ENCODE measurements around the gene CXCR5.

The CXCR5 gene

GRCh38 chr11:118872403-118872821 is 11.3 kb upstream of the CXCR5 start:
- ChIA-PET POLR2A (no interaction called here), CTCF (no interaction called here)
- TF ChIP-seq LEF1 (IDR thresholded peaks at IDR 0.05; ENCODE audit: borderline replicate concordance) (no peak), ZNF384 (IDR thresholded peaks at IDR 0.05) (no peak), CTBP1 (IDR thresholded peaks at IDR 0.05; ENCODE audit: borderline replicate concordance) (no peak), FOXK2 (IDR thresholded peaks at IDR 0.05) (no peak), SUZ12 (IDR thresholded peaks at IDR 0.05) (no peak), HDGF (IDR thresholded peaks at IDR 0.05; ENCODE audit: borderline replicate concordance) (no peak), L3MBTL2 (conservative IDR thresholded peaks at IDR 0.05) (no peak), PKNOX1 (IDR thresholded peaks at IDR 0.05) (no peak), FOXA1 (IDR thresholded peaks at IDR 0.05) (no peak), BHLHE40 (IDR thresholded peaks at IDR 0.05; ENCODE audit: borderline replicate concordance) (no peak), ELF4 (IDR thresholded peaks at IDR 0.05) (no peak), NFRKB (IDR thresholded peaks at IDR 0.05) (no peak), SP1 (IDR thresholded peaks at IDR 0.05) (no peak), ARNT (IDR thresholded peaks at IDR 0.05) (no peak), TARDBP (IDR thresholded peaks at IDR 0.05) (no peak), FOXM1 (IDR thresholded peaks at IDR 0.05; ENCODE audit: borderline replicate concordance) (no peak)
- no peak for DNase-seq (ENCODE audit: extremely low spot score)

GRCh38 chr11:118873804-118874203 is 9.9 kb upstream of the CXCR5 start:
- TF ChIP-seq HDGF (IDR thresholded peaks at IDR 0.05; ENCODE audit: borderline replicate concordance) (no peak), LEF1 (IDR thresholded peaks at IDR 0.05; ENCODE audit: borderline replicate concordance) (no peak), FOXM1 (IDR thresholded peaks at IDR 0.05; ENCODE audit: borderline replicate concordance) (no peak), SUZ12 (IDR thresholded peaks at IDR 0.05) (no peak), ZNF384 (IDR thresholded peaks at IDR 0.05) (no peak), TARDBP (IDR thresholded peaks at IDR 0.05) (no peak), BHLHE40 (IDR thresholded peaks at IDR 0.05; ENCODE audit: borderline replicate concordance) (no peak), NFRKB (IDR thresholded peaks at IDR 0.05) (no peak), SP1 (IDR thresholded peaks at IDR 0.05) (no peak), CTBP1 (IDR thresholded peaks at IDR 0.05; ENCODE audit: borderline replicate concordance) (no peak), FOXA1 (IDR thresholded peaks at IDR 0.05) (no peak), FOXK2 (IDR thresholded peaks at IDR 0.05) (no peak), L3MBTL2 (conservative IDR thresholded peaks at IDR 0.05) (no peak), ARNT (IDR thresholded peaks at IDR 0.05) (no peak), ELF4 (IDR thresholded peaks at IDR 0.05) (no peak), PKNOX1 (IDR thresholded peaks at IDR 0.05) (no peak)
- ChIA-PET CTCF (no interaction called here), POLR2A (no interaction called here)
- no peak for DNase-seq (ENCODE audit: extremely low spot score)

- ChIA-PET POLR2A (no interaction called here), CTCF (no interaction called here)
- no peak for TF ChIP-seq LEF1 (IDR thresholded peaks at IDR 0.05; ENCODE audit: borderline replicate concordance)
- no peak for TF ChIP-seq ZNF384 (IDR thresholded peaks at IDR 0.05)
- no peak for TF ChIP-seq FOXK2 (IDR thresholded peaks at IDR 0.05)
- TF ChIP-seq PKNOX1 (IDR thresholded peaks at IDR 0.05) = no peak
- no peak for TF ChIP-seq NFRKB (IDR thresholded peaks at IDR 0.05)
- no peak for TF ChIP-seq FOXA1 (IDR thresholded peaks at IDR 0.05)
- TF ChIP-seq HDGF (IDR thresholded peaks at IDR 0.05; ENCODE audit: borderline replicate concordance) = no peak
- TF ChIP-seq SP1 (IDR thresholded peaks at IDR 0.05) = no peak
- no peak for TF ChIP-seq TARDBP (IDR thresholded peaks at IDR 0.05)
- no peak for TF ChIP-seq SUZ12 (IDR thresholded peaks at IDR 0.05)
- TF ChIP-seq FOXM1 (IDR thresholded peaks at IDR 0.05; ENCODE audit: borderline replicate concordance) = no peak
- no peak for TF ChIP-seq L3MBTL2 (conservative IDR thresholded peaks at IDR 0.05)
- TF ChIP-seq BHLHE40 (IDR thresholded peaks at IDR 0.05; ENCODE audit: borderline replicate concordance) = no peak
- TF ChIP-seq ELF4 (IDR thresholded peaks at IDR 0.05) = no peak
- no peak for TF ChIP-seq ARNT (IDR thresholded peaks at IDR 0.05)
- DNase-seq (ENCODE audit: extremely low spot score) = no peak
Observed at GRCh38 chr11:118876286-118876685, 7.4 kb upstream of the CXCR5 start.

GRCh38 chr11:118877487-118878162 is 6.1 kb upstream of the CXCR5 start:
- ChIA-PET CTCF (interaction anchor here (0.6 kb wide), 1 partner anchor 1878 kb away, joined by 3 read pairs; no protein-coding TSS in a partner anchor), POLR2A (no interaction called here)
- TF ChIP-seq HDGF (IDR thresholded peaks at IDR 0.05; ENCODE audit: borderline replicate concordance) (no peak), TARDBP (IDR thresholded peaks at IDR 0.05) (no peak), BHLHE40 (IDR thresholded peaks at IDR 0.05; ENCODE audit: borderline replicate concordance) (no peak), FOXK2 (IDR thresholded peaks at IDR 0.05) (no peak), PKNOX1 (IDR thresholded peaks at IDR 0.05) (no peak)

GRCh38 chr11:118878163-118878563 is 5.5 kb upstream of the CXCR5 start:
- no peak for TF ChIP-seq SP1 (IDR thresholded peaks at IDR 0.05)
- no peak for TF ChIP-seq SUZ12 (IDR thresholded peaks at IDR 0.05)
- DNase-seq (ENCODE audit: extremely low spot score) = no peak
- POLR2A ChIA-PET = no interaction called here
- CTCF ChIA-PET = no interaction called here

More at GRCh38 chr11:118877487-118878162, 6.1 kb upstream of the CXCR5 start:
- no peak for DNase-seq (ENCODE audit: extremely low spot score)

- DNase-seq (ENCODE audit: extremely low spot score) = no peak
- TF ChIP-seq FOXK2 (IDR thresholded peaks at IDR 0.05) (no peak), PKNOX1 (IDR thresholded peaks at IDR 0.05) (no peak), ARNT (IDR thresholded peaks at IDR 0.05) (no peak), FOXA1 (IDR thresholded peaks at IDR 0.05) (no peak), SUZ12 (IDR thresholded peaks at IDR 0.05) (no peak), FOXM1 (IDR thresholded peaks at IDR 0.05; ENCODE audit: borderline replicate concordance) (no peak), ZNF384 (IDR thresholded peaks at IDR 0.05) (no peak), BHLHE40 (IDR thresholded peaks at IDR 0.05; ENCODE audit: borderline replicate concordance) (no peak), CTBP1 (IDR thresholded peaks at IDR 0.05; ENCODE audit: borderline replicate concordance) (no peak), ELF4 (IDR thresholded peaks at IDR 0.05) (no peak)
- CTCF ChIA-PET = interaction anchor here (0.6 kb wide), 1 partner anchor 115 kb away, joined by 3 read pairs; no protein-coding TSS in a partner anchor
- POLR2A ChIA-PET = no interaction called here
Observed at GRCh38 chr11:118881228-118881627, 2.5 kb upstream of the CXCR5 start.

Data from HEK293T (cell line).